Measurements from ENCODE around the gene RAB20. TPM values are rescaled to one million over a fixed set of nuclear protein-coding genes. Genes with fewer than 3 reads are reported as not detected.

RAB20 gene
- total RNA-seq, 2 donors from 2014 or later: 1.2 to 1.4 TPM

- ATAC-seq: no peak
- no peaks in the 10 kb centered on the region for H3K36me3 Mint-ChIP-seq (ENCODE audit: low read depth)
Measured at GRCh38 chr13:110556224-110556606, 5.3 kb downstream of the RAB20 start.

DNA sequence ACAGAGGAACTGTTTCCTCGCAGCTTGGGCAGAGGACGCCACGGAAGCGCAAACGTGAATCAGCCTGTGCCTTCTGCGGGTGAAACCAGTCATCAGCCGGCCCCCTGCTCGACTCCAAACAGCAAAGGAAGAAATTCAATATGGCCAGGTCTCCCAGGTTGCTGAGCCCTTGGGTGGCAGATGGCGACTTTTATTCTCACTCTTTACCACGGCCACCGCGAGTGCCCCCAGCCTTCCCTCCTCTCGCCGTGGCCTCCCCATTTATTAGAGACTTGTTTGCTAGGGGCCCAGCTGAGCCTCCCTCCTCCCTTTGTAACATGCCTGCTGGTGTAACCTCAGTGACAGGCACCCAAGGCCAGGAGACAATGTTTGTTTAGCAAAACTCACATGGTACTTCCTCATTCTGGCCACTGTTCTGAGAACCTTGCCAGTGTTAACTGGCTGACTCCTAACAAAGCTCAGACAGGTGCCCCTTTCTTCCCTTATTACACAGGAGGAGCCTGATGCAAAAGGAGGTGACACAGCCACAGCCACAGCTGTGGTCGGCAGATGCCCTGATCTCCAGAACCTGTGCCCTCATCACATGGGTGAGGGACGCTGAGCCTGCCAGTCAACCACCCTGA is 5.8 kb downstream of the RAB20 start:
- H3K9me3 ChIP-seq (ENCODE audit: control insufficient read depth, low read length, poor library complexity, severe bottlenecking): no peaks in the 10 kb centered on the region
- DNase-seq: no peak
- Mint-ChIP-seq H3K4me1 (peaks cover 18% of the 10 kb centered on the region), H3K27ac (no peak overlapping the region), H3K27me3 (no peaks in the 10 kb centered on the region), H3K36me3 (ENCODE audit: low read depth) (no peaks in the 10 kb centered on the region), H3K4me3 (no peak overlapping the region)
- no peak for ATAC-seq

More at GRCh38 chr13:110556224-110556606, 5.3 kb downstream of the RAB20 start:
- Mint-ChIP-seq H3K27me3 (no peaks in the 10 kb centered on the region), H3K4me1 (peaks cover 16% of the 10 kb centered on the region), H3K4me3 (no peak overlapping the region), H3K27ac (no peak overlapping the region)
- no peaks in the 10 kb centered on the region for H3K9me3 ChIP-seq (ENCODE audit: control insufficient read depth, low read length, poor library complexity, severe bottlenecking)
- DNase-seq: no peak

DNA sequence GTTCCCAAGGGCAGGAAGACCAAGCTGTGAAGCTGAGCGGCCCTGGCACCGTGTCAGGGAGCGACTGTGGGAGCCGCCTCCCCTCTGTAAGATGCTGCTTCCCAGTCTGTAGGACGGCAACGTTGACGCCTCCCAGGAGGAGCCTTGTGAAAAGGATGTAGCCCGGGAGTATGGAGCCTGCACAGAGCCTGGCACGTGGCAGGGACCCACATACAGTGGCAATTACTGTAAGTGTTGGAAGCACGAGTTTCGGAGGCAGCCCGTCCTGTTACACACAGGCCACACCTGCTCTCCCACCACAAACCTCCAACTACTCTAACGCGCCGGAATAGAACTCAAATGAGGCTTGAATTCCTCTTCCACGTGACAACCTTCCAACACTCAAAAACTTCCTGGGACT is 6.6 kb downstream of the RAB20 start:
- Mint-ChIP-seq H3K4me3 (no peak overlapping the region), H3K27me3 (no peaks in the 10 kb centered on the region), H3K27ac (peak overlapping the region; percentile 11), H3K36me3 (ENCODE audit: low read depth) (no peaks in the 10 kb centered on the region), H3K4me1 (peaks cover 13% of the 10 kb centered on the region)
- ATAC-seq: no peak
- no peak for DNase-seq
- no peaks in the 10 kb centered on the region for H3K9me3 ChIP-seq (ENCODE audit: control insufficient read depth, low read length, poor library complexity, severe bottlenecking)

DNA sequence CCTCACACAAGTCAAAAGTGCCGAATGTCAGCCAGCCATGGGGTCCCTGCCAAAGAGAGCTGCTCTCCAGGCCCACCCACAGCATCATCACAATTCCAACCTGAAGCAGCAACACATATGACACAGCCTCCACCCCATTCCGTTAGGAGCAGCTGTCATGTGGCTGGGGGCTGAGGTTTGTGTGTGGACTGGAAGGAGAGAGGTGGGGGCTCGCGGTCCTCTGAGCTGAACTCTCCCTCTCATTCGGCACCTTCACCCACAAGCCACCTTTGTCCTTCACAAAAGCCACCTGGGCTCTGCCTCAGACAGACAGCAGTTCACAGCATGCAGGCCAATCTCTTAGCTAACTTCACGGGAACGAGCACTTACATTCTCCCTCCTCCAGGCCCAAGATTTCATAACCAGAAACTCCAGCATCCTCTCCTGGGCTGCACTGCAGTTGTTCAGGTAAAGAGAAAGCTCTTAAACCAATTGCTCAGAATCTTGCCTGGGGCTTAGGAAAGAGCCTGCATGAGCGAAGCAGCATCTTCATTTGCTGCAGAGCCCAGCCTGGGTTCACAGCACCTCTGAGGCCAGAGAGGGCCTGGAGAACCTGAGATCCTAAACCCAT is 7.2 kb downstream of the RAB20 start:
- ATAC-seq (no peak), DNase-seq (no peak)
- Mint-ChIP-seq H3K4me3 (no peak overlapping the region), H3K27me3 (no peaks in the 10 kb centered on the region), H3K36me3 (ENCODE audit: low read depth) (no peaks in the 10 kb centered on the region), H3K4me1 (peaks cover 13% of the 10 kb centered on the region), H3K27ac (no peak overlapping the region)
- H3K9me3 ChIP-seq (ENCODE audit: control insufficient read depth, low read length, poor library complexity, severe bottlenecking): no peaks in the 10 kb centered on the region

DNA sequence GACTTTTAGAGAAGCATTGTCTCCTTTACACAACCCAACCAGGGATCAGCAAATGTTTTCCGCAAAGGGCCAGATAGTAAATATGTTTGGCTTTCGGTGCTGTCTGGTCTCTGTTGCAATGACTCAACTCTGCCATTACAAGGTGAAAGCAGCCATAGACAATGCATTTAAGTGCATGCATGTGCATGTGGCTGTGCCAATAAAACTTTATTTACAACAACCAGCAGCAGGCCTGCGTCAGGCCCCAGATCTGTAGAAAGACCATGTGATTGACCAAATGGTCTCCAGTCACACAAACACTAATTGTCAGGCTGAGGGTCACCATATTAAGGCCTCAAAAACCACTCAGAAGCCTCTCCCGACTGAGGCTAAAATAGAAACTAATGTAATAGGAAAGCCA is 8.1 kb downstream of the RAB20 start:
- Mint-ChIP-seq H3K4me3 (no peak overlapping the region), H3K27ac (no peak overlapping the region), H3K36me3 (ENCODE audit: low read depth) (no peaks in the 10 kb centered on the region), H3K4me1 (peaks cover 13% of the 10 kb centered on the region), H3K27me3 (no peaks in the 10 kb centered on the region)
- no peaks in the 10 kb centered on the region for H3K9me3 ChIP-seq (ENCODE audit: control insufficient read depth, low read length, poor library complexity, severe bottlenecking)
- no peak for ATAC-seq
- no peak for DNase-seq

DNA sequence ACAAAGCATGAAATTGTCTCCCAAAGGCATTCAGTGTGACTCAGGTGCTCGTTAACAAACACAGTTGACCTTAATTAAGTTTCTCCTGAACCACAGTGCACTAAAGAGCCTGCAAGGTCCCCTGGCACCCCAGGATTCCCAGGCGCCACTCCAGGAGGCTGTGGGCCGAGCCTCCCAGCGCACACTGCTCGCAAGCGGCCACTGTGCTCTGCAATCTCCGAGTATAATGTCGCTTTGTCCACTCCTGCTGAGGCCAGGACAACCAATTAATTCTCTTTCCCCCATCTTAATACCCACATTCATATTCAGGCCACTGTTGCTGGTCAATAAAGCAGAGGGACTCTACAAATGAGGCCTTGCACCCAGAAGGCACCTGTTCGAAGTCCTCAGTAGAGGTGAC is 8.8 kb downstream of the RAB20 start:
- Mint-ChIP-seq H3K36me3 (ENCODE audit: low read depth) (no peaks in the 10 kb centered on the region), H3K4me1 (peaks cover 13% of the 10 kb centered on the region), H3K4me3 (no peak overlapping the region), H3K27ac (no peak overlapping the region), H3K27me3 (no peaks in the 10 kb centered on the region)
- H3K9me3 ChIP-seq (ENCODE audit: control insufficient read depth, low read length, poor library complexity, severe bottlenecking): no peaks in the 10 kb centered on the region
- no peak for DNase-seq
- ATAC-seq: no peak

DNA sequence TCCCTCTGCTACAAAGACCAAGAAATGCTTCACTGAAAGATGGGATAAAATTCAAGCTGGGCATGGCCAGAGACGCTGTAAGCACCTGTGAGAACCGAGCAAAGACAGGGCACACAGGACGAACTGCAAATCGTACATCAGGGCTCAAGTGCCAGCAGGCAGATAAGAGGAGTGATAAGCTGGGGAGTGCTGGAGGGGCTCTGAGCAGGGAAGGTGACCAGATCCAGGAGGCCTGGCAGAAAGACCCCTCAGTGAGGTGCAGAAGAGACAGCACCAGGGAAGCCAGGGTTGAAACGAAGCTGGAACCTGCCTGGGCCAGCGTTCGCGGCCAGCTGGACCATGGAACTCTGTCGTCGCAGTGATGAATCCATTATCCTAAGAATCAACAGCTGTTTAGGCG is 10.2 kb downstream of the RAB20 start:
- DNase-seq (no peak), ATAC-seq (no peak)
- no peaks in the 10 kb centered on the region for H3K9me3 ChIP-seq (ENCODE audit: control insufficient read depth, low read length, poor library complexity, severe bottlenecking)
- Mint-ChIP-seq H3K36me3 (ENCODE audit: low read depth) (no peaks in the 10 kb centered on the region), H3K4me3 (no peak overlapping the region), H3K27ac (peak overlapping the region; percentile 75), H3K27me3 (no peaks in the 10 kb centered on the region), H3K4me1 (peaks cover 13% of the 10 kb centered on the region)

- Mint-ChIP-seq H3K4me3 (no peak overlapping the region), H3K27ac (no peak overlapping the region), H3K27me3 (no peaks in the 10 kb centered on the region), H3K36me3 (ENCODE audit: low read depth) (no peaks in the 10 kb centered on the region), H3K4me1 (peaks cover 9% of the 10 kb centered on the region)
- H3K9me3 ChIP-seq (ENCODE audit: control insufficient read depth, low read length, poor library complexity, severe bottlenecking): no peaks in the 10 kb centered on the region
- ATAC-seq: no peak
- no peak for DNase-seq
Measured at GRCh38 chr13:110549795-110550160, 11.7 kb downstream of the RAB20 start.

DNA sequence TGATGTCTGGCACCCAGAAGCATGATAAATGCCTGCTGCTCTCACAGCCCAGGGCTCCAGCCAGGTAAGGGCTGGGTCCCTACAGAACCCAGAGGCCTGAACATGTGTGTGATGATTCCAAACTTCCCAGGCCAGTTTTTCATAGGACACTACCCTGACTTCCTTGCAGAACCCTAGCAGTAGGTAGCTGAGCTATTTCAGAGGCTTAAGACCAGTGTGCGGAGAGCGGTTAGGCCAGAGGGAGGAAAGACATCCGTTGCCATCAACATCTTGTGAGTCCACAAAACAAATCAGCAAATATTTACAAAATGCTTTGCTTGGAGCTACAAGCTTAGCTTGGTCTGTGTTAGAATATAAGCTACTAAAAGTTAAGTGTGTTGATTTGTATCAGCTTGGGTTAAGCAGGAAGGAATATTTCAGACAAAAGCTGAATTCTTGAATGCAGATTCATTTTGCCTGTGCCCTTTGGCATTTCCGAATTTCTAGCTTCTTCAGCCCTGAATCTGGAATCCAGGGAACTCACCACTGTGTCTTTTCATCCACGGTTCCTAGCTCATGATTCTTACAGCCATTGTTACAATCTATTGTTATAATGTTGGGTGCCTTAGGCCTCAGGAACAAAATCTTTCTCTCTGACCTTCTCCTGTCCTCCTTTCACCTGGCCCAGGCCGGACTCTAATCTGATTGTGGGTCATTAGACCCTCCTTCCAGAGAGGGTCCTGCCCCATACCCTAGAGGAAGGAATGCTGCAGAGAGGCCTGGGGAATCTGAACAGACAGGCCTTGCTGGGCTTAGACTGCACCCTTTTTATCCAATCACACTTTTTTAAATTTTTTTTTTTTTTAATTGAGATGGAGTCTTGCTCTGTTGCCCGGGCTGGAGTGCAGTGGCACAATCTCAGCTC is 12.4 kb downstream of the RAB20 start:
- peaks cover 9% of the 10 kb centered on the region for H3K4me1 Mint-ChIP-seq
- H3K4me3 Mint-ChIP-seq: no peak overlapping the region
- no peaks in the 10 kb centered on the region for H3K27me3 Mint-ChIP-seq
- H3K27ac Mint-ChIP-seq: no peak overlapping the region
- no peaks in the 10 kb centered on the region for H3K9me3 ChIP-seq (ENCODE audit: control insufficient read depth, low read length, poor library complexity, severe bottlenecking)
- H3K36me3 Mint-ChIP-seq (ENCODE audit: low read depth): no peaks in the 10 kb centered on the region
- DNase-seq (no peak), ATAC-seq (no peak)

- DNase-seq (no peak), ATAC-seq (no peak)
- H3K27me3 Mint-ChIP-seq: no peaks in the 10 kb centered on the region
- H3K4me3 Mint-ChIP-seq: no peak overlapping the region
- H3K9me3 ChIP-seq (ENCODE audit: control insufficient read depth, low read length, poor library complexity, severe bottlenecking): no peaks in the 10 kb centered on the region
- no peaks in the 10 kb centered on the region for H3K36me3 Mint-ChIP-seq (ENCODE audit: low read depth)
- H3K27ac Mint-ChIP-seq: no peak overlapping the region
- peaks cover 7% of the 10 kb centered on the region for H3K4me1 Mint-ChIP-seq
Measured at GRCh38 chr13:110546926-110547325, 14.6 kb downstream of the RAB20 start.

GRCh38 chr13:110546378-110546777 is 15.1 kb downstream of the RAB20 start:
- Mint-ChIP-seq H3K27me3 (no peaks in the 10 kb centered on the region), H3K4me1 (peaks cover 6% of the 10 kb centered on the region), H3K27ac (no peak overlapping the region), H3K36me3 (ENCODE audit: low read depth) (no peaks in the 10 kb centered on the region), H3K4me3 (no peak overlapping the region)
- ATAC-seq (no peak), DNase-seq (no peak)
- H3K9me3 ChIP-seq (ENCODE audit: control insufficient read depth, low read length, poor library complexity, severe bottlenecking): no peaks in the 10 kb centered on the region

DNA sequence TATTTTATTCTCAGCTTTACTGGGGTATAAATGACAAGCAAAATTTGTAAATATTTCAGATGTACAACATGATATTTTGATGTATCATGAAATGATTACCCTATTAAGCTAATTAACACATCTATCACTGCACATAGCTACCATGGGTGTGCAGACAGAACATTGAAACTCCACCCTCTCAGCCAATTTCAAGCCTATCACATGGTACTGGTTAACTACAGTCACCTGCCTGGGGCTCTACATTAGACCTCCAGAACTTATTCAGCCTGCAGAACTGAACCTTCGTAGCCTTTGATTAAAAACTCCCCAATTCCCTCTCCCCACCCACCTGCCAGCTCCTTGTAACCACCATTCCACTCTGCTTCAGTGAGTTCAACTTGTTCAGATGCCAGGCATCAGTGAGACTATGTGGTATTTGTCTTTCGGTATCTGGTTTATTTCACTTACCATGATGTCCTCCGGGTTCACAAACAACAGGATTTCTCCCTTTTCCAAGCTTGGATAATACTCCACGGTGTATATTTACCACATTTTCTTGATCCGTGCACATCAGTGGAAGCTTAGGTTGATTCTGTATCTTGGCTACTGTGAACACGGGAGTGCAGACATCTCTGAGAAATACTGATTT is 19.2 kb downstream of the RAB20 start:
- ATAC-seq (no peak), DNase-seq (no peak)
- H3K4me1 Mint-ChIP-seq: peaks cover 6% of the 10 kb centered on the region
- no peak overlapping the region for H3K4me3 Mint-ChIP-seq
- no peak overlapping the region for H3K27ac Mint-ChIP-seq
- no peaks in the 10 kb centered on the region for H3K36me3 Mint-ChIP-seq (ENCODE audit: low read depth)
- H3K27me3 Mint-ChIP-seq: no peaks in the 10 kb centered on the region
- no peaks in the 10 kb centered on the region for H3K9me3 ChIP-seq (ENCODE audit: control insufficient read depth, low read length, poor library complexity, severe bottlenecking)

GRCh38 chr13:110541526-110541920 is 20.0 kb downstream of the RAB20 start:
- Mint-ChIP-seq H3K4me1 (peaks cover 7% of the 10 kb centered on the region), H3K27me3 (no peaks in the 10 kb centered on the region), H3K36me3 (ENCODE audit: low read depth) (no peaks in the 10 kb centered on the region), H3K27ac (no peak overlapping the region), H3K4me3 (no peak overlapping the region)
- no peaks in the 10 kb centered on the region for H3K9me3 ChIP-seq (ENCODE audit: control insufficient read depth, low read length, poor library complexity, severe bottlenecking)
- DNase-seq: no peak
- no peak for ATAC-seq
